Prostate gland (tissue), 2 donors: ENCODE data around the gene ZNF888.

ENCODE experiments used
- CTCF ChIP-seq, 4 experiments: fragments of 200-600 bp in 2 of 4; fragments of 450-650 bp in 2 of 4; sonication (generic) in 2 of 4; IDR thresholded peaks; 1 replicate in 3 of 4; 2 replicates in 1 of 4; pipeline ENCODE4 v1.5.1; 2016 to 2019; ENCODE audit warnings: antibody characterized with exemption in 4 of 4, mild to moderate bottlenecking in 2 of 4, moderate library complexity in 2 of 4
- POLR2A ChIP-seq: fragments of 450-650 bp; IDR thresholded peaks from one replicate; pipeline ENCODE4 v1.6.1; 2016; ENCODE audit warnings: antibody characterized with exemption, mild to moderate bottlenecking
- POLR2AphosphoS5 ChIP-seq: sonication (generic); formaldehyde crosslinking; IDR thresholded peaks from one replicate; pipeline ENCODE4 v1.6.1; 2017; ENCODE audit warnings: antibody characterized with exemption

GRCh38 chr19:52922841-52923777 lies at the start of gene ZNF888:
- TF ChIP-seq CTCF (IDR thresholded peaks at IDR 0.05) (peak in 1 of 4 experiments; percentile 8), POLR2A (peak; percentile 81), POLR2AphosphoS5 (peak; percentile 88)
